HL-60 (cell line): Measurements from ENCODE around the gene FSD2.

Experiments
- DNase-seq, 2 experiments: peaks; one replicate each; pipeline ENCODE4 v3.0.0-alpha.2; 2010 to 2020; ENCODE audit warnings: low read depth in 1 of 2, low spot score in 1 of 2
- H3K27ac ChIP-seq: fragments of 250-450 bp; sonication (Bioruptor Pico); replicated peaks from 2 replicates; pipeline ENCODE4 v1.5.1; 2020; ENCODE audit warnings: mild to moderate bottlenecking, moderate library complexity
- H3K27me3 ChIP-seq: fragments of 250-450 bp; sonication (Bioruptor Pico); 2 replicates; pipeline ENCODE4 v1.5.1; 2021; ENCODE audit warnings: mild to moderate bottlenecking, moderate library complexity; ENCODE audit not compliant: insufficient read depth, poor library complexity, severe bottlenecking
- H3K4me3 ChIP-seq: replicated peaks from 2 replicates; pipeline ENCODE4 v1.5.1; 2011; ENCODE audit warnings: mild to moderate bottlenecking, control low read depth, low read length; ENCODE audit not compliant: insufficient read depth
- CTCF ChIP-seq: IDR thresholded peaks from one replicate; pipeline ENCODE4 v1.5.1; 2011; ENCODE audit warnings: low read length, control low read depth, inconsistent platforms; ENCODE audit not compliant: insufficient read depth
- GABPA ChIP-seq: IDR thresholded peaks from 2 replicates; pipeline ENCODE4 v1.6.1; 2012; ENCODE audit warnings: low read depth
- POLR2AphosphoS5 ChIP-seq: IDR thresholded peaks from 2 replicates; pipeline ENCODE4 v1.6.1; 2012; ENCODE audit warnings: low read depth
- SPI1 ChIP-seq: IDR thresholded peaks from 2 replicates; pipeline ENCODE4 v1.6.1; 2012; ENCODE audit warnings: low read depth, mild to moderate bottlenecking, borderline replicate concordance
- TF ChIP-seq, protein P1 (sequence below): IDR thresholded peaks from 2 replicates; pipeline ENCODE4 v1.6.1; 2012; ENCODE audit warnings: low read depth; ENCODE audit not compliant: insufficient replicate concordance

FSD2 gene

GRCh38 chr15:82748315-82748714 lies 57.6 kb downstream of the FSD2 start:
- DNase-seq, result no peak
- Histone ChIP-seq H3K27ac (no peak overlapping the region), H3K4me3 (no peak overlapping the region), H3K27me3 (no peaks in the 10 kb centered on the region)
- no peak for TF ChIP-seq GABPA
- no peak for TF ChIP-seq CTCF
- TF ChIP-seq POLR2AphosphoS5, result no peak
- TF ChIP-seq SPI1, result no peak
- TF ChIP-seq, protein P1, sequence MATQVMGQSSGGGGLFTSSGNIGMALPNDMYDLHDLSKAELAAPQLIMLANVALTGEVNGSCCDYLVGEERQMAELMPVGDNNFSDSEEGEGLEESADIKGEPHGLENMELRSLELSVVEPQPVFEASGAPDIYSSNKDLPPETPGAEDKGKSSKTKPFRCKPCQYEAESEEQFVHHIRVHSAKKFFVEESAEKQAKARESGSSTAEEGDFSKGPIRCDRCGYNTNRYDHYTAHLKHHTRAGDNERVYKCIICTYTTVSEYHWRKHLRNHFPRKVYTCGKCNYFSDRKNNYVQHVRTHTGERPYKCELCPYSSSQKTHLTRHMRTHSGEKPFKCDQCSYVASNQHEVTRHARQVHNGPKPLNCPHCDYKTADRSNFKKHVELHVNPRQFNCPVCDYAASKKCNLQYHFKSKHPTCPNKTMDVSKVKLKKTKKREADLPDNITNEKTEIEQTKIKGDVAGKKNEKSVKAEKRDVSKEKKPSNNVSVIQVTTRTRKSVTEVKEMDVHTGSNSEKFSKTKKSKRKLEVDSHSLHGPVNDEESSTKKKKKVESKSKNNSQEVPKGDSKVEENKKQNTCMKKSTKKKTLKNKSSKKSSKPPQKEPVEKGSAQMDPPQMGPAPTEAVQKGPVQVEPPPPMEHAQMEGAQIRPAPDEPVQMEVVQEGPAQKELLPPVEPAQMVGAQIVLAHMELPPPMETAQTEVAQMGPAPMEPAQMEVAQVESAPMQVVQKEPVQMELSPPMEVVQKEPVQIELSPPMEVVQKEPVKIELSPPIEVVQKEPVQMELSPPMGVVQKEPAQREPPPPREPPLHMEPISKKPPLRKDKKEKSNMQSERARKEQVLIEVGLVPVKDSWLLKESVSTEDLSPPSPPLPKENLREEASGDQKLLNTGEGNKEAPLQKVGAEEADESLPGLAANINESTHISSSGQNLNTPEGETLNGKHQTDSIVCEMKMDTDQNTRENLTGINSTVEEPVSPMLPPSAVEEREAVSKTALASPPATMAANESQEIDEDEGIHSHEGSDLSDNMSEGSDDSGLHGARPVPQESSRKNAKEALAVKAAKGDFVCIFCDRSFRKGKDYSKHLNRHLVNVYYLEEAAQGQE, result no peak

DNA sequence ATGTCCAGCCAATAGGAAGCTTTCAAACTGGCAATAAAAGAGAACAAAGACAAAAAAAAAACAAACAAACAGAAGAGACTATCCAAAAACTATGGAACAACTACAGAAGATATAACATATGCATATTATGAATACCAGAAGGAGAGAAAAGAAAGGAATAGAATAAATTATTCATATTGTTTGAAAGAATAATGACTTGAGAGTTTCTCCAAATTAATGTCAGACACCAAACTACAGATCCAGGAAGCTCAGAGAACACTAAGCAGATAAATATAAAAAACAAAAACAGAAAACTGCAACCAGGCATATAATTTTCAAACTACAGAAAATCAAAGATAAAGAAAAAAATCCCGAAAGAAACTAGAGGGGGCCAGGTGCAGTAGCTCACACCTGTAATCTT lies 62.1 kb downstream of the FSD2 start:
- TF ChIP-seq, protein P1, result no peak
- TF ChIP-seq GABPA (no peak), CTCF (no peak), POLR2AphosphoS5 (no peak), SPI1 (no peak)
- DNase-seq, result no peak
- no peaks in the 10 kb centered on the region for H3K27me3 ChIP-seq
- H3K4me3 ChIP-seq, result no peak overlapping the region
- no peak overlapping the region for H3K27ac ChIP-seq

DNA sequence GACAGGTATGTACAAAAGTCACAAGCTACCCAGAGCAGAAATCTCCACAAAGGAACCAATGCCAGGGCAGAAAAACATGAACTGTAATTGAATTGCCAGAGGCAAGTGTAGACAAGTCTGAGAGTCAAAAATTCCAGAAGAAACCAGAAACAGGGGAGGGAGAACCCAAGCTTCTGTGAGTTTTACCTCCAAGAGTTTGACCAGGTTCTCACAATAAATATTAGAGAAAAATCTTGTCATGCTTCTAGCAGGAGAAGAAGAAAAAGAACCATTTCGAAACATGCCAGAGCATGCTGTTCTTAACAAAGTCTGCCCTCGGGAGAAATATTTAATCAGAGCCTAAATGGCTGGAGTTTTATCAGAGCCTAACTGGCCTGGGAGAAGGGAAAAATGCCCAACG lies 63.7 kb downstream of the FSD2 start:
- DNase-seq, result no peak
- H3K4me3 ChIP-seq, result no peak overlapping the region
- no peak overlapping the region for H3K27ac ChIP-seq
- TF ChIP-seq CTCF (no peak), SPI1 (no peak), GABPA (no peak), POLR2AphosphoS5 (no peak)
- TF ChIP-seq, protein P1, result no peak
- H3K27me3 ChIP-seq, result no peaks in the 10 kb centered on the region
